Measurements from ENCODE around the gene LRRC71. TPM values are rescaled to one million over a fixed set of nuclear protein-coding genes. Genes with fewer than 3 reads are reported as not detected.

Gene LRRC71
- total and polyA plus RNA-seq, 10 of the 15 experiments (the other 5 are each of a cell fraction or from before 2014, with no cell fraction given): not detected

DNA sequence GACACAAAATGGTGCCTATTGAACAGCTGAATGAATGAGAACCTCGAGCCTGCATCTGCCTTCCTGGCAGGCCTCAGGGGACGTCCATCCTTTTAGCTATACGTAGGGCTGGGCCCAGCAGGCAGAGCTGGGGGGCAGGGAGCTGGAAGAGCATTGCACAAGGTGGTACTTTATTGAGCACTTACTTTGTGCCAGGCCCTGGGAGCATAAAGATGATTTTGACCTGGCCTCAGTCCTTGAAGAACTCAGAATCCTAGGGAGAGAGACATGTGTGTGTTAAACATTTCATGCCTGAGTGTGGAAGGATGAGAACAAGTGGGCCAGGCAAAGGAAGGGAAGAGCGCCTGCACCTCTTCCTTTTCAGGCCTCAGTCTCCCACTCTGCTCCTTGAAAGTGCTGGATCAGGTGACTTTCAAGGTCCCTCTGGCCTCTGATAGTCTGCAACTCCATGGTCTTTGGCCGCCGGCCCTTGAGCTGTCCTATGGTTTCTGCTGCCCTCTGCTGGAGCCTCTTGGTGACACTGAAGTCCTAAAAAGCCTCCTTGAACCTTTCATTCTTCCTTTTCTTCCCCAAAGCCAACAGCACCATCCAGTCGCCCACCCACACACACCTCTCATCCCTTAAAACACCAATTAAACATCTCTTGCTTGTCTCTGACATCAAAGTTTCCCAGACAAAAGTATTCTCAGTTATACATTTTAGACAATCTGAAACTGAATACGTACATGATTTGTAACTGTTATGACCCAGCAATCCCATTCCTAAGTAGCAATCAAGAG is 30.4 kb upstream of the LRRC71 start (continued):
- no peak for TF ChIP-seq ZBTB11 (CRISPR knock-in tag; IDR thresholded peaks at IDR 0.05)
- TF ChIP-seq WRNIP1 (IDR thresholded peaks at IDR 0.05; ENCODE audit: borderline replicate concordance, low read depth, low read length): no peak
- no peak for TF ChIP-seq RELA (IDR thresholded peaks at IDR 0.05; ENCODE audit: borderline replicate concordance, partially characterized antibody)
- TF ChIP-seq ZSCAN29 (IDR thresholded peaks at IDR 0.05): no peak
- peak in 1 of 2 experiments; percentile 30; a peak in 1 of 4 replicates for TF ChIP-seq BHLHE40 (IDR thresholded peaks at IDR 0.05; ENCODE audit: borderline replicate concordance in 1 of 2, low read depth in 2 of 2, low read length in 1 of 2)
- TF ChIP-seq, protein P1, sequence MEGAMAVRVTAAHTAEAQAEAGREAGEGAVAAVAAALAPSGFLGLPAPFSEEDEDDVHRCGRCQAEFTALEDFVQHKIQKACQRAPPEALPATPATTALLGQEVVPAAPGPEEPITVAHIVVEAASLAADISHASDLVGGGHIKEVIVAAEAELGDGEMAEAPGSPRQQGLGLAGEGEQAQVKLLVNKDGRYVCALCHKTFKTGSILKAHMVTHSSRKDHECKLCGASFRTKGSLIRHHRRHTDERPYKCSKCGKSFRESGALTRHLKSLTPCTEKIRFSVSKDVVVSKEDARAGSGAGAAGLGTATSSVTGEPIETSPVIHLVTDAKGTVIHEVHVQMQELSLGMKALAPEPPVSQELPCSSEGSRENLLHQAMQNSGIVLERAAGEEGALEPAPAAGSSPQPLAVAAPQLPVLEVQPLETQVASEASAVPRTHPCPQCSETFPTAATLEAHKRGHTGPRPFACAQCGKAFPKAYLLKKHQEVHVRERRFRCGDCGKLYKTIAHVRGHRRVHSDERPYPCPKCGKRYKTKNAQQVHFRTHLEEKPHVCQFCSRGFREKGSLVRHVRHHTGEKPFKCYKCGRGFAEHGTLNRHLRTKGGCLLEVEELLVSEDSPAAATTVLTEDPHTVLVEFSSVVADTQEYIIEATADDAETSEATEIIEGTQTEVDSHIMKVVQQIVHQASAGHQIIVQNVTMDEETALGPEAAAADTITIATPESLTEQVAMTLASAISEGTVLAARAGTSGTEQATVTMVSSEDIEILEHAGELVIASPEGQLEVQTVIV (IDR thresholded peaks at IDR 0.05; ENCODE audit: borderline replicate concordance, partially characterized antibody): no peak

All from GM12878 (cell line).